HG03469 (cell line): ENCODE results near the gene SMIM36.
A peak's percentile ranks its signal among the peaks of the same experiment; 100 is the strongest.
"Not testable (repeated sequence)": the region's sequence is repeated elsewhere in the genome, so short reads cannot be mapped to it uniquely, and the experiment has no call there.

Experiments
- ATAC-seq: cut with Tn5 transposase; IDR thresholded peaks from one replicate; pipeline ENCODE4 v1.9.1; 2021; ENCODE audit warnings: mild to moderate bottlenecking, moderate library complexity, moderate number of reproducible peaks; ENCODE audit not compliant: unreplicated experiment

The SMIM36 gene

GRCh38 chr17:55507669-55508068, 3.6 kb downstream of the SMIM36 start:
- ATAC-seq = not testable (repeated sequence)

GRCh38 chr17:55501626-55502025, 9.6 kb downstream of the SMIM36 start:
- ATAC-seq = not testable (repeated sequence)

- no peak for ATAC-seq
These were observed 11.1 kb downstream of the SMIM36 start for GRCh38 chr17:55500103-55500502.

- no peak for ATAC-seq
These were observed 15.0 kb downstream of the SMIM36 start for GRCh38 chr17:55496094-55496881.

GRCh38 chr17:55495239-55495638, 16.0 kb downstream of the SMIM36 start:
- no peak for ATAC-seq

GRCh38 chr17:55492781-55493341, 18.4 kb downstream of the SMIM36 start:
- no peak for ATAC-seq

GRCh38 chr17:55490376-55490775, 20.9 kb downstream of the SMIM36 start:
- ATAC-seq = no peak

- ATAC-seq = no peak
These were observed 23.4 kb downstream of the SMIM36 start for GRCh38 chr17:55487695-55488432.

- ATAC-seq = no peak
These were observed 26.7 kb downstream of the SMIM36 start for GRCh38 chr17:55484575-55484974.

- ATAC-seq = no peak
These were observed 28.5 kb downstream of the SMIM36 start for GRCh38 chr17:55482591-55483389.

GRCh38 chr17:55480631-55481315, 30.5 kb downstream of the SMIM36 start:
- no peak for ATAC-seq

GRCh38 chr17:55479903-55480302, 31.3 kb downstream of the SMIM36 start:
- no peak for ATAC-seq

GRCh38 chr17:55478971-55479370, 32.3 kb downstream of the SMIM36 start:
- ATAC-seq = no peak

- no peak for ATAC-seq
These were observed 44.6 kb downstream of the SMIM36 start for GRCh38 chr17:55466671-55467070.

GRCh38 chr17:55465771-55466170, 45.5 kb downstream of the SMIM36 start:
- ATAC-seq = not testable (repeated sequence)

GRCh38 chr17:55463600-55463999, 47.7 kb downstream of the SMIM36 start:
- ATAC-seq = peak; percentile 70

GRCh38 chr17:55462711-55463110, 48.5 kb downstream of the SMIM36 start:
- ATAC-seq = no peak

GRCh38 chr17:55462234-55462633, 49.0 kb downstream of the SMIM36 start:
- no peak for ATAC-seq

- no peak for ATAC-seq
These were observed 52.3 kb downstream of the SMIM36 start for GRCh38 chr17:55458978-55459377.

- ATAC-seq = no peak
These were observed 52.9 kb downstream of the SMIM36 start for GRCh38 chr17:55458287-55458900.
